T-helper 17 cell (primary cell): Measurements from ENCODE around the gene SETD2. TPM values are rescaled to one million over a fixed set of nuclear protein-coding genes. Genes with fewer than 3 reads are reported as not detected.

Experiments used
- ATAC-seq: fragments of 150-1000 bp; cut with Tn5 transposase; 2 replicates; pipeline ENCODE4 v1.10.0; 2021; ENCODE audit warnings: mild to moderate bottlenecking, moderate library complexity
- DNase-seq, 3 donors: peaks; one replicate each; pipeline versions ENCODE4 v3.0.0 to v3.0.0-alpha.2; 2020 to 2021
- H3K9me3 ChIP-seq: one replicate; pipeline ENCODE4 v1.7.0; 2013; ENCODE audit warnings: low read length, mild to moderate bottlenecking; ENCODE audit not compliant: control insufficient read depth, poor library complexity, severe bottlenecking
- H3K27ac Mint-ChIP-seq: one replicate; pipeline ENCODE4 v1.8.0; 2022; ENCODE audit warnings: mild to moderate bottlenecking, moderate library complexity, mixed read lengths
- H3K27me3 Mint-ChIP-seq: one replicate; pipeline ENCODE4 v1.8.0; 2022; ENCODE audit warnings: mixed read lengths
- H3K36me3 Mint-ChIP-seq: one replicate; pipeline ENCODE4 v1.8.0; 2022; ENCODE audit warnings: low read depth, mixed read lengths
- H3K4me1 Mint-ChIP-seq: one replicate; pipeline ENCODE4 v1.8.0; 2022; ENCODE audit warnings: mild to moderate bottlenecking, mixed read lengths
- H3K4me3 Mint-ChIP-seq: one replicate; pipeline ENCODE4 v1.8.0; 2022; ENCODE audit warnings: mild to moderate bottlenecking, moderate library complexity, mixed read lengths
- total RNA-seq, 4 donors: library from RNA in 2 of 4; stranded (reverse) in 2 of 4; gene quantifications; one replicate each; pipeline ENCODE4 v1.2.3 and lab custom pipeline; 2022 to 2026

SETD2 gene
- total RNA-seq, 2 donors from 2014 or later: 76.1 to 86.9 TPM

DNA sequence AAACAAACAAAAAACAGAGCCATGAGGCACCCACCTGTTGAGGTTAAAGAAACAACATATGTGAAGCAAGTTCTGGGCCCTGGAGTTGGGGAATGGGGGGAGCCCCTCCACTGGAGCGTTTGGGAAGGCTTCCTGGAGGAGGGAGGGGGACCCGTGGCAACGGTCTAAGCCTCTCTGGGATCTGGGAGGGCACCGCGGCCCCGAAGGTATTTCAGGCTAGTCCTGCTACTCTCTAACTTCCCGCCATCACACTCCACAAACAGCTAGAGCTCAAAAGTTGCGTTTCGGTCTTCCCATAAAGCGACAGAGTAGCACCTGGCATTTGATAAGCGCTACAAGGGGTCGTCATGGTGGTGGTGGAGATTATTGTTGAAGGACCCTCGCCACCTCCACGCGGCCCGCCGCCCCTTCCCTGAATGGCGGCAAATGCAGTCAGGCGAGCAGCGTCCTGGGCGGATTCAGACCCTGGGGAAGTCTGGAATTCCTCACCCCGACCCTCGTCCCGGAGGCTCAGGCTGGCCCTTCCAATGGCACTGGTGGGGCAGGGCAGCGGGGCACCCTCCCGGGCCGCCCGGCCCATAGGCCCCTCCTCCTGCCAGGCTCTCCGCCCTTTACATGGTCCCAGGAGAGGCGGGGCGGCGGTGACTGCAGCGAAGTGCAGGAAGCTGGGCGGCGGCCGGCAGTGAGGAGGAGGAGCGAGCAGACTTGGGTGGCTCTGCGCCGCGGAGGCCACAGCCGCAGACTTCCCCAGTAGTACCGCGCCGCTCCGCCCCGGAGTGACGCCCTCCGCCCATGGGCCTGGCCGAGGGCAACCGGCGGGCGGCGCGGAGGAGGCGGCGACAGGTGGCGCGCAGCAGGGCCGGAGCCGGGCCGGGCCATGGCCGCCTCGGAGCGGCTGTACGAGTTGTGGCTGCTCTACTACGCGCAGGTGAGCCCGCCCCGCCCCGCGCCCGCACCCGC lies 184.6 kb downstream of the SETD2 start, which contains the start of gene NBEAL2:
TSS of gene NBEAL2 (plus strand) at position 682 of the 960 bp plus-strand sequence. CDS start at position 878, 196 bp downstream.
- DNase-seq: peak; percentile 92 to 97 (median 95)

DNA sequence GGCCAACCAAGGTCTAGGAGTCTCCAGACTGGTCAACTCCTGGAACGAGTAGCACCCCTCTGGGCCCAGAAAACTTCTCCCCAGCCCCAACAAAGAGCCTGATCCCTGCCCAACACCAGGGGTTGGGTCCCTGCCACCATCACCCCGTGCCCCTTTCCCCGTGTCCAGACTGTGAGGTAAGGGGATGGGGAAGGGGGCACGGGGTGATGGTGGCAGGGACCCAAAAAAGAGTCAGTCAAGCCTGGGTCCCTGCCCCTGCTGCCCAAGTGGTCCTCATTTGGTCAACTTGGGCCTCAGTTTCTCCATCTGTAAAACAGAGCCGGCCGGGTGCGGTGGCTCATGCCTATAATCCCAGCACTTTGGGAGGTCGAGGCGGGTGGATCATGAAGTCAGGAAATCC lies 185.5 kb downstream of the SETD2 start:
- Mint-ChIP-seq H3K4me3 (peak overlapping the region; percentile 92), H3K27ac (peak overlapping the region; percentile 100), H3K4me1 (peaks cover 49% of the 10 kb centered on the region), H3K36me3 (peaks cover 4% of the 10 kb centered on the region), H3K27me3 (no peaks in the 10 kb centered on the region)
- ATAC-seq (no peak), DNase-seq (no peak)
- H3K9me3 ChIP-seq: no peaks in the 10 kb centered on the region

More for the DNA sequence above, 184.6 kb downstream of the SETD2 start, which contains the start of gene NBEAL2:
- no peaks in the 10 kb centered on the region for H3K9me3 ChIP-seq
- peak within 1 kb of the TSS; percentile 92 for H3K4me3 Mint-ChIP-seq
- H3K27ac Mint-ChIP-seq: peak within 1 kb of the TSS; percentile 100
- peaks cover 4% of the 10 kb centered on the region for H3K36me3 Mint-ChIP-seq
- peaks cover 44% of the 10 kb centered on the region for H3K4me1 Mint-ChIP-seq
- ATAC-seq: peak; percentile 83
- H3K27me3 Mint-ChIP-seq: no peaks in the 10 kb centered on the region

DNA sequence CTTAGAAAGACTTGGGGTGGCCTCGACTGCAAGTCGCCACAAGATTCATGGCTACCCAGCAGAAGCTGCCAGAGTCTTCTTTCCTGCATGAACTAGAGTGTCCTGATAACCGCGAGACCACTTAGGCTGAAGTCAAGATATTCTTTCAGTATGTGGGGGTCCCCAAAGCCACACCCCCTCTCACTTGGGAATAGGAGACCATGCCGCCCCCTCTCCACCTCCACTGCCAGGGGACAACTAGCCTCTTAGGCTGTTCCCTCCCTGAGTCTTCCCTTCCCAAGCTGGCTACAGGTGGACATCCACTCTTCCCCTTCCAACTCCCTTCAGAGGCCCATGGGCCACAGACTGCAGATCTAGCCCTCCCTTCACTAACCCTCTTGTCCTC lies 186.1 kb downstream of the SETD2 start:
- DNase-seq: no peak

DNA sequence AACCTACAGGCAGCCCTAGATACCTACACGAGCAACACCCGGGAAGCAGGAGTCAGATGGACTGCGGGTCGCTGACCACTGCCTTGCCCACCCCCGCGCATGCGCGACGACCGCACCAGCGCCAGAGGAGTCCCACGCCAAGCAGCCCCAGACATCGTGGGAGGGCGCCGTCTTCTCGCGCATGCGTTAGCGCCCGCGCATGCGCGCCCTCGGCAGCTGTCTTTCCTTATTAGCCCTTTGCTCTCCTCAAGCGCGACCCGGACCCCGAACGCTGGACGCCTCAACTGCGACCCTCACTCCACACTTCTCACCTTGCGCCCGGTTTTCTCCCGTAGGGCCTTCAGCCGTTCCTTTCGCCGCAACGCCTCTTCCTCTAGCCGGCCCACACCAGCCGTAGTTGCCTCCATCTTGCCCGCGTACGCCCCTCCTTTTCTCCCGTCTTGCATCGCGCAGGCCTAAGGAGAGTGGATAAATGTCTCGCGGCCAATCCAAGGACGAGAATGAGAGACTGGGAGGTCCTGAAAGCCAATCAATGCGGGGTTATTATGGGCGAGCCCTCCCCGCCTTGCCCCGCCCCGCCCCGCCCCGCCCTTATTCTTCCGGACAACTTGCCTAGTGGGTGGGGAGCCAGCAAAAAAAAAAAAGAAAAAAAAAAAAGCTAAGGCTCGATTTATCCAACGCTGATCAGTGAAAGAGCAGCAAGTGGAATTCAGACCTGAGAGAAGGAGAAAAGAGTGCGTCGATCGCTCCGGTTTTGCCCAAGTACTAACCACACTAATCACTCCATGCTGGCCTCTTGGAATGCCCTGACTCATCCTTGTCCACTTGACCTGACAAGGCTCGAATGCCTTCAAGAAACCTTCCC lies 187.4 kb downstream of the SETD2 start, which contains the start of gene CCDC12:
TSS of gene CCDC12 (minus strand) at position 420 of the 865 bp plus-strand sequence. CDS start at position 407, 13 bp downstream.
- Mint-ChIP-seq H3K4me1 (peaks cover 52% of the 10 kb centered on the region), H3K27me3 (no peaks in the 10 kb centered on the region), H3K36me3 (peaks cover 2% of the 10 kb centered on the region), H3K4me3 (peak within 1 kb of the TSS; percentile 99), H3K27ac (peak within 1 kb of the TSS; percentile 100)
- peak; percentile 81 to 92 (median 84) for DNase-seq
- ATAC-seq: peak; percentile 80
- H3K9me3 ChIP-seq: no peaks in the 10 kb centered on the region

More for the DNA sequence above, 186.1 kb downstream of the SETD2 start:
- peak overlapping the region; percentile 82 for H3K4me3 Mint-ChIP-seq
- no peaks in the 10 kb centered on the region for H3K27me3 Mint-ChIP-seq
- no peak for ATAC-seq
- H3K36me3 Mint-ChIP-seq: peaks cover 4% of the 10 kb centered on the region
- H3K27ac Mint-ChIP-seq: peak overlapping the region; percentile 100
- H3K9me3 ChIP-seq: no peaks in the 10 kb centered on the region
- peaks cover 50% of the 10 kb centered on the region for H3K4me1 Mint-ChIP-seq

DNA sequence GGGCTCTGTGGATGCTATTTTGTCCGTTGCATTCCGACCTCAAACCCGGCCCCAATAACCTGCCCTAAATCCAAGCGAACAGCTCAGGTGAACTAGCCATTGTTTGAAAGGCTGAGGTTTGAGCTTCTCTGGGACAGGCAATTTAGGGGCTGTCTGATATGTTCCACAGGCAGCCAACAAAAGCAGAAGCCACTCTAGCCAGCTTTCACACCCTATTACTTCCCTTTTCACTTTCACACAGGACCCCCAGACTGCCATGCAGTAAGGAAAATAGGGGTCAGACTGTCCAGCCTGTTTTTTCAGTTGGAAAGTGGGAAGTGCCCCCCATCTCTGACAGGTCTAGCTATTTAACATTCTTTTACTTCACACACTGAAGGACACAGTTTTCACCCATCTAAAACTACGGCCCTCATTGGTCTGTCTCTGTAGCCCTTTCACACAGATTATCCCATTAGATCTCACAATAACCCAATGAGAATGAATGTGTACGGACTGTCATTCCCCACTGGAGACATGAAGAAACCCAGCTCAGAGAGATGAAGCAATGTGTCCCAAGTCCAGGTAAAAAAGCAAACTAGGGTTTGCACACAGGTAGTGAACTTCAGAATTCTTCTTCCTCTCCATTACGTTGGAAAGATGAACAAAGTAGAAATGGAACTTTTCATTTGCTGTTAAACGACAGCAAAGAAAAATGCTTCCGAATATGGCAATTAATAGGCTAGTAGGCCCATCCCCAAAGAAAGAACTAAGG lies 189.3 kb downstream of the SETD2 start:
- Mint-ChIP-seq H3K27me3 (no peaks in the 10 kb centered on the region), H3K27ac (peak overlapping the region; percentile 100), H3K4me1 (peaks cover 60% of the 10 kb centered on the region), H3K36me3 (peaks cover 2% of the 10 kb centered on the region), H3K4me3 (peak overlapping the region; percentile 71)
- no peak for DNase-seq
- no peaks in the 10 kb centered on the region for H3K9me3 ChIP-seq
- ATAC-seq: no peak

DNA sequence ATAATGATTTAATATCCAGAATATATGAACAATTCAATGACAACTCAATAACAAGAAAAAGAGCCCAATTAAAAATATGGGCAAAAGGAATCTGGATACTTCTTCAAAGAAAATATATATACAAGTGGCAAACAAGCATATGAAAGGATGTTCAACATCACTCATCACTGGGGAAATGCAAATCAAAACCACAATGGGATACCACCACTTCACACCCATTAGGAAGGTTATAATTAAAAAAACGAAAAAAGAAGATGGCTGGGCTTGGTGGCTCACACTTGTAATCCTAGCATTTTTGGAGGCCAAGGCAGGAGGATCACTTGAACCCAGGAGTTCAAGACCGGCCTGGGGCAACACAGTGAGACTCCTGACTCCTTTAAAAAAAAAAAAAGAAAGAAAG lies 191.5 kb downstream of the SETD2 start:
- Mint-ChIP-seq H3K4me1 (peaks cover 66% of the 10 kb centered on the region), H3K4me3 (peak overlapping the region; percentile 34), H3K27ac (peak overlapping the region; percentile 100), H3K27me3 (no peaks in the 10 kb centered on the region), H3K36me3 (peaks cover 2% of the 10 kb centered on the region)
- ATAC-seq (no peak), DNase-seq (no peak)
- no peaks in the 10 kb centered on the region for H3K9me3 ChIP-seq

DNA sequence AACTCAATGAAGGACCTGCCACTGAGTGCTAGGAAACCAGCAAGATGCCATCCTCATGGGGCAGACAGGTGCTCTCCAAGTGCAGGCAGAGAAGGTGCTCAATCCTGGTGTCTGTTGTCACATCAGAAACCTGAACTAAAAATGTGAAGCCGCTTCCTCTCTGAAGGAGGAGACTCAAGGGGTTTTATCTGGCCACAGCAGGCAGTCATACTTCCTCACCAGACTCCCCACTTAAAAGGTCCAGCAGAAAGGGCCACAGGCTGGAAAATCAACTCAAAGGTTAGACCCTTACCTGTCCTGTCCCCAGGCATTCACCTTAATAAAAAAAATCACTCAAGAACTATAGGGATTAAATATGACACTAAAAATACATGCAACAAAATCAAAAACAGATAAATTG lies 192.2 kb downstream of the SETD2 start:
- Mint-ChIP-seq H3K4me3 (peak overlapping the region; percentile 76), H3K27me3 (no peaks in the 10 kb centered on the region), H3K4me1 (peaks cover 70% of the 10 kb centered on the region), H3K27ac (peak overlapping the region; percentile 100), H3K36me3 (peaks cover 2% of the 10 kb centered on the region)
- DNase-seq (no peak), ATAC-seq (no peak)
- H3K9me3 ChIP-seq: no peaks in the 10 kb centered on the region

DNA sequence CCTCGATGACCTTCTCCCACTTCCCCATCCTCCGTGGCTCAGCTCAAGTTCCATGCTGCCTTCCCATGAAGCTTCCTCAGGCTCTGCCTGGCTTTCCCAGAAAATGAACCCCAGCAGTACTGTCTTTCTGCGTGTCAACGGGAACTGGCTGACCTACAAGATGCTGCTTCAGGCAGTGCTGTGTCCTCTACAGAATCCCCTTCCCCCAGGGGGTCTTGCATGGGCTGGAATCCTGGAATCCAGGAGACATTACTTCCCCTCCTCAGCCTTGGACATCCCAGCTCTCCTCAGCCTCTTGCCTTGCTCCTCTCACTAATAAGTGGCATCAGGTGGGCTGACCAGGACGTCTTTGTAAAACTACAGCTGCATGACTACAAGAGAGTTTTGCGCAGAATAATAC lies 192.8 kb downstream of the SETD2 start:
- no peaks in the 10 kb centered on the region for H3K27me3 Mint-ChIP-seq
- no peaks in the 10 kb centered on the region for H3K9me3 ChIP-seq
- peaks cover 73% of the 10 kb centered on the region for H3K4me1 Mint-ChIP-seq
- H3K27ac Mint-ChIP-seq: peak overlapping the region; percentile 100
- H3K36me3 Mint-ChIP-seq: no peaks in the 10 kb centered on the region
- DNase-seq (no peak), ATAC-seq (no peak)
- peak overlapping the region; percentile 76 for H3K4me3 Mint-ChIP-seq

DNA sequence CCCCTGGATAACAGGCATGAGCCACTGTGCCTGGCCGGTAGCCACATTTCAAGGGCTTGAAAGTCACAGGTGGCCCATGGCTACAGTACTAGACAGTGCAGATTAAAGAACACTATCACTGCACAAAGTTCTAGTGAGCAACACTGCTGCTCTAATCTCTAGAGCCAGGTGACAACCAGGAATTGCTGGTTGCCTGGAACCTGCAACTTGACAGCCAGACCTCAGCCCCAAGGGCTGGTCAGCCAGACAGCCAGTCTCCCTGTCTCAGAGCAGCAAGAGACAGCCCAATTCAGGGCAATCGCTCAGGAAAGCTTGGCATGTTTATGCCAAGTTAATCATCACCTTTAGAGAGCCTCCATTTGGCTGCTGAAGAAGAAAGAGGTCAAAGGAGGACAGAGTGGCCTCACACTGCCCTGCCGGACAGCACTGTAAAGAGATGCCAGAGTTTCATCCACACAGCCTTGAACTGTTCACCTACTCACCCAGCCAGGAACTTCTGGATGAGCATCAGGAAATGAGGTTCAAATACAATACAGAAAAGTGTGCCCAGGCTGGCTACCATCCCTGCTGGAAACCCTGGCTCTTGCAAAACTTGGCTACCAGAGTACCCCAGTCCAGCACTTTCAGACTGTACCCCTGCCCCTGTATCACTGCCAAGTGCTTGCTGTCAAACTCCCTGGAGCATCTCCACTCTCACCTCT lies 193.4 kb downstream of the SETD2 start:
- DNase-seq (no peak), ATAC-seq (no peak)
- peak overlapping the region; percentile 25 for H3K4me3 Mint-ChIP-seq
- H3K4me1 Mint-ChIP-seq: peaks cover 79% of the 10 kb centered on the region
- peaks cover 2% of the 10 kb centered on the region for H3K36me3 Mint-ChIP-seq
- no peaks in the 10 kb centered on the region for H3K27me3 Mint-ChIP-seq
- no peaks in the 10 kb centered on the region for H3K9me3 ChIP-seq
- peak overlapping the region; percentile 82 for H3K27ac Mint-ChIP-seq

DNA sequence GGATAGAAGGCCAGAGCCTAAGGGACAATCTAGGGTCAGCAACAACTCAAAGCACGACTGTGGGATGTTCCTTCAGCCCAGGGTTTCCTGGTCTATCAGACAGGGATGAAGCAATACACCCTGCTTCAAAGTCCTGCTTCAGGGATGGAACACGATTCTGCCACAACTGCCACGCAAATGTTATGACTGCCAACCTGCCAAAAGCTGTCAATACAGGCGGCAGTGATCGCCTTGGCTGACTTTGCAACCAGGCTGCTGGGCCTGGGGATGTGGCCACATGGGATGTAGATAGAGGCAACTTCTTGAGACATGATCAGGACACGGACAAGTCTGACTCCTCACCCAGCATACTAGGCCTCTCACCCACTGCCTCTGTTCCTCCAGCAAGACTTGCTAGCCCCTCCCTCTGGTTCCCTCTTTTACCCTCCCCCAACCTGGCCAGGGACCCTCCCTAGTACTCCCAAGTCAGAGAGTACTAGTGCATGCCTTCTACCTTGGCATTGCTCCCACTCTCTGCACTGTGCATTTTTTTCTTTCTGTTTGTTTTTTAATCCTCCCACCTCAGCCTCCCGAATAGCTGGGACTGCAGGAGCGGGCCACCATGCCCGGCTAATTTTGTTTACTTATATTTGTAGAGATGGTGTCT lies 195.0 kb downstream of the SETD2 start:
- Mint-ChIP-seq H3K4me3 (no peak overlapping the region), H3K27me3 (no peaks in the 10 kb centered on the region), H3K4me1 (peaks cover 72% of the 10 kb centered on the region), H3K36me3 (peaks cover 2% of the 10 kb centered on the region), H3K27ac (peak overlapping the region; percentile 82)
- DNase-seq: no peak
- ATAC-seq: no peak
- no peaks in the 10 kb centered on the region for H3K9me3 ChIP-seq

DNA sequence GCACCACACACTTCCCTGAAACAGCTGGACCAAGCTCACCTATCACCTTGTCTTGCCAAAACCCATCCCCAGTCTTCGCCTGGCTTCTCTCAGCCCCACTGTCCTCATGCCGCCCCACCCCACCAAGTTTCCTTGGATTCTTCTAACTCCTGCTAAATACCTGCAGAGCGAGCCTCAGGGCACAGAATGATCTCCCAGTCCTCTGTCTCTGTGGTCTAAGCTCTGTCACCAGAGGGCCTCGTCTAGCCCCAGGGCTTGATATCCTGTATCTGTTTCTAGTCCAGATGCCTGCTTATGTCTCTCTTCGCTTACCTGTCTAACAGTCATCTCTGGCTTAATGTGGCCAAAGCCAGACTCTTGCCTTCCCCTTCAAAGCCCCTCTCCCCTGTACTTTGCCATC lies 197.1 kb downstream of the SETD2 start:
- DNase-seq (no peak), ATAC-seq (peak; percentile 44)
- Mint-ChIP-seq H3K27me3 (no peaks in the 10 kb centered on the region), H3K36me3 (peaks cover 2% of the 10 kb centered on the region), H3K4me3 (peak overlapping the region; percentile 78), H3K4me1 (peaks cover 65% of the 10 kb centered on the region), H3K27ac (peak overlapping the region; percentile 90)
- no peaks in the 10 kb centered on the region for H3K9me3 ChIP-seq
